HG02870 (cell line): Measurements from ENCODE around the gene SYF2.

Source experiments
- ATAC-seq: cut with Tn5 transposase; IDR thresholded peaks from one replicate; pipeline ENCODE4 v1.9.1; 2021; ENCODE audit warnings: mild to moderate bottlenecking, moderate library complexity; ENCODE audit not compliant: unreplicated experiment

Gene SYF2

GRCh38 chr1:25186161-25187007 lies 45.9 kb downstream of the SYF2 start:
- no peak for ATAC-seq

DNA sequence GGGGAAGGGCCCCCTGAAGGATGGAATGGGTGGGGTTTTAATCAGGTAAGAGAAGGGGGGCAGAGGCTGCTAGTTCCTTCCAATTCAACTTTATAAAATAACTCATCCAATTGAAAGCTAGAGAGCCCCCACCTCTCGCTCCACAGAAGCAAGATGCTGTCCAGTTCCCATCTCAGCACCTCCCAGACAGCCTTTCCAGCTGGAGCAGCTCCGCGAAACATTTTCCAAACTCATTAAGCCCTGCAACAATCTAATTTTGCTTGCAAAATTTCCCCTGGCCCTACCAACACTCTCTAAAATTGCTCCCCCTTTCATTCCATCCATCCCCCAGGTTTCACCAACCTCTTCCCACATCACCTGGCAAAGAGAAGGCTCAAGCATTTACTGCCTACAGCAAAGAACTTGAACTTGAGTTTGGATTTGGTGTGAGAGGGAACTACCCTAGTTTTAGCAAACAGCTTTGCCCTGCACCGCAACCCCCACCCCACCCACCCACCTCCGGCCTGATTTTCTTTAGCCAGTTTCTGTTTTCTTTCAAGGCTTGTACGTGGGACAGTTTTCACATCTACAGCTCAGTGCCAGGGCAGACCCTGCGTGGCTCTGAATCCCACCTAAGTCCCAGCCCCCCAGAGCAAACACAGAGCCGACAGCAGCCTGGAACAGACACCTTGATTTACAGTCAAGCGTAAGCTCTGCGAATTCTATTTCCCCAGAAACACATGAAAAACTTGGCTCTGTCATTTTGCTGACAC lies 46.7 kb downstream of the SYF2 start:
- no peak for ATAC-seq

DNA sequence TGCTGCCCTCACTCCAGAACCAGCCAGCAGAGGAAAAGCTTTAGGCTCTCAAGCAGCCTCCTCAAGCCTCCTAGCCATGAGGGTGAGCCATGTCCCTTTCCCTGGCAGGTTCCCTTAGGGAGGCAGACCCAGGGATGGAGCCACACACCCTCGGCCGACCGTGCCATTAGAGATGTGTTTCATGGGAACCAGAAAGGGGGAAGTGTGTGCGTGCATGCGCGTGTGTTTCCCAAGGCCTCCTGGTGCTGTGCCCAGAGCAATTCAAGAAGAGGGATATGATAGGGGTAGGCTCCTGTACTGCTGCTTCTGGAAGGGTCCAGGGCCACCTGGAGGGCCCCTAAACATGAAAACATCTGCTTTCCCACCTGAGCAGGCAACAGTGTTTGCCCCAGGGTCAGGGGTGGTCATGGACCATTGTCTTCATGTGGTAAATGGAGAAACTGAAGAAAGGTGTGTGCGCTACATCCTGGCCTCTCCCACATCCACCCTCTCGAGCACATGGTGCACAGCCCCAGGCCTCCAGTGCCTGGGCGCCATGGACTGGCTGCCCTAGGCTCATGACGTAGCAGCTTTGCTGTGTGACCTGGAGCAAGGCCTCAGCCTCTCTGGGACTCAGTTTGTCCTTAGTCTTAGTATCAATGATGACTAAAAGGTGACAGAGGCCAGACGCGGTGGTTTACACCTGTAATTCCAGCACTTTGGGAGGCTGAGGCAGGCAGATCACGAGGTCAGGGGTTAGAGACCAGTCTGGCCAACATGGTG lies 48.1 kb downstream of the SYF2 start:
- ATAC-seq, result no peak

DNA sequence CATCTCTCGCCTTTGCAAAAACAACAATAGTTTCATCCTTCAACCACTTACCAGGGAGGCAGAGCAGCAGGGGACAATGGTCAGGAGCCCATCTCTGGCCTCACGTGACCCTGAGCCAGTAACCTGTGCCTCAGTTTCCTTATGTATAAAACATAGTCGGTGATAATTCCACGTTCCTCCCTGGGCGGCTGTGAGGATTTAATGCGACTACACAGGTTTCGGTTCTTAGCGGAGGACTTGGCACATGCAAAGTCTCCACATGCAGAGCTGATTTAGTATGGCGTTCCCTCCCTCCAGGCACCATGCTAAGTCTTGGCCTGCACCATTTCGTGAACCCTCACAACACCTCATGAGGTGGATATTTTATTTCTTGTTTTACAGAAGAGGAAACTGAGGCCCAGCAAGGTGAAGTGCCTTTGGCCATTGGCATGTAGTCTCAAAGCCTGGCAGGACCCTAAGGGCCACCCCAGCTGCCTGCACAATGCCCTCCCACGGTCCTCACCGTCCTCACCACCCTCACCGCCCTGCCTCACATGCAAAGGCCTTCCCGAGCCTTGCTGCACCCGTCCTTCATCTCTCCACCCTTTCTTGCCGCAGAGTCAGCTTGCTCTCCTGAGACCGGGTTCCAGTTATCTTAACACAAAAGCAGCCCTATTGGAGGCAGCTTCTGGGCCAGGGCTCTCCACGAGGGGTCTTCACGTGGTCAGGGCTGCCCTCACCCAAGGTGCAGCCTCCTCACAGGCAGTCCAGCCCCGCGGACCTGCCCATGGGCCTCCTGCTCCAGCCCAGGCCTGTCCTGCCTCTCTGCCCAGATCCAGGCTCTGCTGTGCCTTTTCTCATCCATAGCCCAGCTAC lies 48.9 kb downstream of the SYF2 start:
- no peak for ATAC-seq

- ATAC-seq, result no peak
Measured at GRCh38 chr1:25182629-25183028, 49.7 kb downstream of the SYF2 start.

DNA sequence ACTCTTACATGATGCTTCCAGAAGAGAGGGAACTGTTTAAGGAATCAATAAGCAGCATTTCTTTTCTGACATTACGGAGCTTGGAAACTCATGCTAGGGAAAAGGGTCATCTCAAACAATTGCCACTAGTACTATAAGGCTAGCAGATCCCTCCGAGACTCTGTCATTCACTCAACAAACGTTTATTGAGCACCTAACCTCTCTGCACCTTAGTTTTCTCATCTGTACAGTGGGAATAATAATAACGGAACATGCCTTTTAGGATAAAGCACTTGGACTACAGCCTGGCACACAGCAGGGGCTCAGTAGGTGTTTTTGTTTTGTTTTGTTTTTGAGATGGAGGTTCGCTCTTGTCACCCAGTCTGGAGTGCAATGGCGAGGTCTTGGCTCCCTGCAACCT lies 51.3 kb downstream of the SYF2 start:
- ATAC-seq, result no peak

- ATAC-seq, result no peak
Measured at GRCh38 chr1:25178917-25179561, 53.3 kb downstream of the SYF2 start.

DNA sequence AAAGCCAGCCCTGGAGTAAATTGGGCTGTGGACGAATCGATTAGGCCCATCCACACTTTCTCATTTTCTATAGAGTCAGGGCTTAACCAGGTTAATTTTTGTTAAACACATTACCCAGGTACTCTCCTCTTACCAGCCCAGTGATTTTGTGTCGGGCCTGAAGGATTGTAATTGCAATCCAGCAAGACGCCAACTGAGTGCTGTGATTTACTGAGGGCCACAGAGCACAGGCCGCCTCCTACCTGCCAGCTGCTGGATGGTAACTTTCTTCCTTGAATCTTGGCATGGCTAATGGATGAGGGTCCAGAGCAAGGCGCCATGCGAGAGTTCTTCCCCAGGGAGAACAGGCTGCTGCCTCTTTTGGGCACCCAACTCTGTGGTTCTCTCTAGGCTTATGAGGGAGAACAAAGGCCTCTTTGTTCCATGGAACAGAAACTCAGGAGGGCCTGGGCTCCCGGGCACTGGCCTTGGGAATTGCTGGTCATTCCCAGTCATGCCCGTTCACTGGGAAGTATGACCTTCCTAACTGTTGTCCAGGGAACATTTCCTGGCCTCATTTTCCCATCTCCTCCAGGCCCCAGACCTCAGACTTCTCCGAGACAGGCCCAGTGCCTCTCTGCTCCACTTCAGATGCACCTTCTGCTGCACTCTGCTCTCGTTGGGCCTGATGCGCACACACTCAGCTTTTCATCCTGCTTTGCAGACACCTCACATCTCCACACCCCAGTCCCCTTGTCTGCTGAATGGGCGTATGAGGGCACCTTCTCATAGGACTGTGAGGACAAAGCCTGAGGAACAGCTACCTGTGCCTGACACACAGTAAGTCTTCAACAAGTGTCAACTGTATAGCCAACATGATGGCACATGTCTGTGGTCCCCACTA lies 57.3 kb downstream of the SYF2 start:
- no peak for ATAC-seq

DNA sequence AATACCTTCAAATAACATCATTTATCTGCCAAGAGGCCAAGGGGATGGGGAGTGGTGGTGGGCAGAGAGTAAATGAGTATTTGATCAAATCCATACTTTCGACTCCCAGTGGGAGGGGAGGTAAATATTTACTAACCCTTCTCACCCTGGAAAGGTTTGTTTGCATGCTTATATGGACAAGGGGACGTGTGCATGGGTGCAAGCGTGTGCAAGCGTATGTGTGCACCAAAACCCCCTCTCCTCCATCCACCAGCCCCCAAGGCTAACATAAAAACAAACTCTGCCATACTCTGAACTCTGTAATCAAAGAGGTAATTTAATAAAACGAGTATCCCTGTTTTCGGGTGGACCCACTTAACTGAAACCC lies 58.0 kb downstream of the SYF2 start:
- ATAC-seq, result no peak

DNA sequence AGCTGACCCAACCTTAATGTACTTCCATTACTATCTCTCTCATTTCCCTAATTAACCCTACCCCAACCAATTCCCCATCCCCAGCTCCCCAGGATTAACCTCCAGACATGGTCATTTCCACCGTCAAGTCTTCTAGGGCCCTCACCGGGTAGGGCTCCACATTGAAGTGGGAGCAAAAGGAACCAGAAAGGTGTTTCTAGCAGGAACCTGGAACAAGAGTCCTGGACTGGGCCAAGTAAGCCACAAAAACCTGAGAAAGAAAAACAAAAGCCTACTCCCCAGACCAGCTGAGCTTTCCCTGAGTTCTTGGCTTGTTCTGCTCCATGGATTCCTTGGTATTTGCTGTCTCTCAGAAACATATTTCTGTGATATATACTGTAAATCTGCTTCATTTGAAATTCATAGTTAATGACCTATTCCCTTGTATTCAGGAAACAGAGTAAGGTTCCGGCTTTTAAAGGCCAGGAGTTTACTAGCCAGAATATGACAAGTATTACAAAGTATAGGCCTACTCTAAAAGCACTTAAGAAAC lies 58.4 kb downstream of the SYF2 start:
- ATAC-seq, result no peak
